Epithelial cell of proximal tubule (primary cell): ENCODE data around the gene ZKSCAN3. TPM values are rescaled to one million over a fixed set of nuclear protein-coding genes. Genes with fewer than 3 reads are reported as not detected.

Experiments used
- DNase-seq: peaks from one replicate; pipeline ENCODE4 v3.0.0-alpha.2; 2011; ENCODE audit warnings: low read depth
- H3K4me3 ChIP-seq: 2 replicates; pipeline ENCODE4 v1.5.1; 2011; ENCODE audit warnings: low read depth, mild to moderate bottlenecking, low read length
- CTCF ChIP-seq: conservative IDR thresholded peaks from 2 replicates; pipeline ENCODE4 v1.5.1; 2012; ENCODE audit warnings: low read depth, mild to moderate bottlenecking, low read length
- total RNA-seq: library from RNA; depleted of rRNA; stranded (reverse); fragments of >200 nt; gene quantifications from 2 replicates; pipeline ENCODE4 v1.2.3, GENCODE V29; 2015

The ZKSCAN3 gene
- total RNA-seq, 1 donor from 2014 or later: 3.6 TPM

DNA sequence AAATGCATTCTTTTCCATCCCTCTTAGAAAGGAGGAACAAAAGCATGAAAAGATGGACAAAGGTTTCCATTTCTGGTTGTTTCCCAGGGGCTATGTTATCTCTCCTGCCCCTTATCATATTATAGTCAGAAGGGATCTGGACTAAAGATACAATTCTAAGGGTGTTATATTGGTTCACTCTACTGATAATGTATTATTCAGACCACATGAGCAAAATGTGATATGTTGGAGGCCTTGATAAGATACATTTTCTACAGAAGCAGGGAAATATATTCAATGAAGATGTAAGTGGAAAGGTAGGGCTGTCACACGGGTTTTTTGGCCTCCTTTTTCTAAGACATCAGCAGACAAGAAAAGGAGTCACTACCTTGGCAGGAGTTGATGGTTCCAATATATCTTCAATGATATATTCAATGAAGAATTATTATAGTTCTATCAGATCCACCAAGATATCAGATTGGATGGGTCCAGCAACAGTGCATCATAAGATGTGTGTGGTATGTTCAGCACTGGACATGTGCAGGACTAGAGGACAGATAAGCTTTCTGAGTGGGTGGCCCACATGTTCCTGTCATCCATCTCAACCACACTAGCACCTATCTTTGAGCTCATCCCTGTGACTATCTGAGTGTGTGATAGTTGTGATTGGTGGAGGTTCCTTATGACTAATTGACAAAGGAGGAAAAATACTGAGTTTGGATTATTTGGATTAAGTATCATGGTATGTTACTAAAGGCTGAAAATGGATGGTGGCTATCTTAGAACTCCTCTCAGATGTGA lies 5.7 kb upstream of the ZKSCAN3 start:
- TF ChIP-seq CTCF: no peak
- DNase-seq: no peak
- H3K4me3 ChIP-seq: no peak overlapping the region

- no peak overlapping the region for H3K4me3 ChIP-seq
- no peak for TF ChIP-seq CTCF
- DNase-seq: no peak
These were observed 4.5 kb upstream of the ZKSCAN3 start for GRCh38 chr6:28345201-28345600.

DNA sequence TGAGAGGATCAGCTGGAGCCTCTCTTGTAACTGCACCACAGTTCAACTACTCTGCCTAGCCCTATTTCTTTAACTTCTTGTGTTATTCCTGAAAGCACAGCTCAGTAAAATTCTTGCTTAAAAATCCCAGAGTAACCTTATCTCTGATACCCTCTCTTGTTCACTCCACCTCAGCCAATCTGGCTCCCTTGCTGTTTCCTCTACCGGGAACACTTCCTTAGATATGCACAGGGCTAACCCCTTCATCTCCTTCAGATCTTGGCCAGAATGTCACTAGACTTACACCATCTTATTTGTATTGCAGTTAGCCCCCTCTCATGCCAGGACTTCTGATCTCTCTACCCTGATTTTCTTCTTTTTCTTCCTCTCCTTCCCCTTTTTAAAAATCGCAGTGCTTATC lies 2.6 kb upstream of the ZKSCAN3 start:
- no peak for DNase-seq
- no peak for TF ChIP-seq CTCF

GRCh38 chr6:28349344-28349891 lies 329 bp upstream of the ZKSCAN3 start:
- no peak for DNase-seq
- no peak for TF ChIP-seq CTCF
- peak overlapping the region; percentile 84 for H3K4me3 ChIP-seq

More for the DNA sequence above, 2.6 kb upstream of the ZKSCAN3 start:
- H3K4me3 ChIP-seq: no peak overlapping the region

GRCh38 chr6:28351087-28351486 lies 1.3 kb downstream of the ZKSCAN3 start:
- TF ChIP-seq CTCF: no peak
- no peak for DNase-seq
- peak overlapping the region; percentile 84 for H3K4me3 ChIP-seq

- no peak for TF ChIP-seq CTCF
- no peak for DNase-seq
- no peak overlapping the region for H3K4me3 ChIP-seq
These were observed 1.8 kb downstream of the ZKSCAN3 start for GRCh38 chr6:28351493-28351925.

DNA sequence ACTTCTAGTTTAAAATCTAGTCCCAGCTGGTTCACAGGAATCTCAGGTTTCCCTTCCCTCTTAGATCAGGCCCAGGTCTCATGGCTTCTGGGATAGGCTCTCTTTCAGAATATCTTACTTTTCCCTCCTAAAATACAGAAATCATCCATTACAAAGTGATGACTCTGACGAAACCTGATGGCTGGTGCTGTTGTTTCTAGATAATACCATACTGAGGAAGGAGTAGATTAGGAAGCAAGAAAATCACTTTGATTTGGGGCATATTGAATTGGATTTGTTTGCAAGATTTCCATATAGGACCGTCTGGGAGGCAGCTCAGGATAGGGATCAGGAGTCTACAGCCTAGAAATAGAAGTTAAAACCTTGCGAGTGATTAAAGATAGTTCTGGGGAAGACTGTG lies 3.6 kb downstream of the ZKSCAN3 start:
- peak overlapping the region; percentile 25 for H3K4me3 ChIP-seq
- DNase-seq: no peak
- no peak for TF ChIP-seq CTCF
